GM12878 (cell line): ENCODE results near the gene CD79A.

Source experiments
- CTCF ChIP-seq, 3 experiments: IDR thresholded peaks in 2 of 3; conservative IDR thresholded peaks in 1 of 3; 2 replicates each; pipeline ENCODE4 v1.5.1; 2011; ENCODE audit warnings: low read depth in 3 of 3, low read length in 3 of 3, mild to moderate bottlenecking in 3 of 3, control low read depth in 2 of 3, moderate library complexity in 2 of 3, inconsistent platforms in 1 of 3, mixed read lengths in 1 of 3; ENCODE audit not compliant: control insufficient read depth in 2 of 3, insufficient read depth in 1 of 3; ENCODE audit errors: extremely low read depth in 1 of 3
- CUX1 ChIP-seq: IDR thresholded peaks from 2 replicates; pipeline ENCODE4 v1.6.1; 2012; ENCODE audit warnings: improper control_type of control experiment, low read depth, low read length; ENCODE audit not compliant: insufficient replicate concordance
- GABPA ChIP-seq: IDR thresholded peaks from 2 replicates; pipeline ENCODE4 v1.6.1; 2014; ENCODE audit warnings: antibody characterized with exemption, low read depth, mild to moderate bottlenecking, inconsistent platforms
- JUND ChIP-seq: IDR thresholded peaks from 2 replicates; pipeline ENCODE4 v1.6.1; 2012; ENCODE audit warnings: low read depth, mild to moderate bottlenecking, low read length, improper control_type of control experiment, moderate library complexity
- MYB ChIP-seq: fragments of 150-350 bp; IDR thresholded peaks from 2 replicates; pipeline ENCODE4 v1.6.1; 2014; ENCODE audit warnings: mild to moderate bottlenecking, low read depth, low read length, borderline replicate concordance
- NFYB ChIP-seq: IDR thresholded peaks from 2 replicates; pipeline ENCODE4 v1.6.1; 2011; ENCODE audit warnings: low read depth, mild to moderate bottlenecking, low read length, improper control_type of control experiment, moderate library complexity; ENCODE audit not compliant: insufficient read depth
- NR2C2 ChIP-seq: IDR thresholded peaks from 2 replicates; pipeline ENCODE4 v1.6.1; 2011; ENCODE audit warnings: borderline replicate concordance, low read depth; ENCODE audit not compliant: control insufficient read depth, insufficient read length
- POLR2A ChIP-seq: IDR thresholded peaks from 2 replicates; pipeline ENCODE4 v1.6.1; 2011; ENCODE audit warnings: low read depth, mild to moderate bottlenecking, low read length
- RAD21 ChIP-seq: IDR thresholded peaks from 2 replicates; pipeline ENCODE4 v1.6.1; 2011; ENCODE audit warnings: mild to moderate bottlenecking, low read depth, low read length, moderate library complexity; ENCODE audit not compliant: insufficient read depth
- TAF1 ChIP-seq: IDR thresholded peaks from 2 replicates; pipeline ENCODE4 v1.6.1; 2011; ENCODE audit warnings: mild to moderate bottlenecking, low read depth, low read length, borderline replicate concordance
- TBL1XR1 ChIP-seq: IDR thresholded peaks from 2 replicates; pipeline ENCODE4 v1.6.1; 2012; ENCODE audit warnings: low read depth, low read length, improper control_type of control experiment
- ZNF384 ChIP-seq: IDR thresholded peaks from 2 replicates; pipeline ENCODE4 v1.6.1; 2012; ENCODE audit warnings: low read depth, mild to moderate bottlenecking, low read length, improper control_type of control experiment, borderline replicate concordance

GRCh38 chr19:41860419-41861115 lies 16.5 kb upstream of the CD79A start:
- TF ChIP-seq POLR2A (peak; percentile 56), NFYB (no peak), MYB (no peak), TBL1XR1 (no peak), JUND (no peak), TAF1 (peak; percentile 31; the same call in 1 of the 2 replicates), CUX1 (no peak), CTCF (IDR thresholded peaks at IDR 0.05 in 2 of 3, conservative IDR thresholded peaks at IDR 0.05 in 1 of 3; ENCODE audit: control insufficient read depth in 2 of 3, extremely low read depth in 1 of 3, insufficient read depth in 1 of 3, low read depth in 3 of 3, low read length in 3 of 3) (no peak), GABPA (no peak), RAD21 (no peak), ZNF384 (no peak), NR2C2 (no peak)
